ENCODE results near the gene ADGRG6. TPM values are rescaled to one million over a fixed set of nuclear protein-coding genes. Genes with fewer than 3 reads are reported as not detected.

ADGRG6 gene
- total RNA-seq, 1 experiment from 2014 or later = 3.0 TPM

- Histone ChIP-seq H3K27me3 (no peaks in the 10 kb centered on the region), H3K4me1 (no peaks in the 10 kb centered on the region), H3K4me3 (no peak overlapping the region), H3K36me3 (no peaks in the 10 kb centered on the region), H3K27ac (no peak overlapping the region), H3K9me3 (replicated peaks) (no peaks in the 10 kb centered on the region)
- DNase-seq = no peak
These were observed 102.9 kb downstream of the ADGRG6 start for GRCh38 chr6:142404751-142405150.

- H3K27me3 ChIP-seq = no peaks in the 10 kb centered on the region
- DNase-seq = no peak
- H3K9me3 ChIP-seq (replicated peaks) = no peaks in the 10 kb centered on the region
- no peak overlapping the region for H3K4me3 ChIP-seq
- no peaks in the 10 kb centered on the region for H3K4me1 ChIP-seq
- no peaks in the 10 kb centered on the region for H3K36me3 ChIP-seq
- no peak overlapping the region for H3K27ac ChIP-seq
These were observed 104.3 kb downstream of the ADGRG6 start for GRCh38 chr6:142406131-142406530.

- Histone ChIP-seq H3K36me3 (no peaks in the 10 kb centered on the region), H3K9me3 (replicated peaks) (no peaks in the 10 kb centered on the region), H3K27me3 (no peaks in the 10 kb centered on the region), H3K4me1 (peaks cover 8% of the 10 kb centered on the region), H3K27ac (no peak overlapping the region), H3K4me3 (no peak overlapping the region)
- no peak for DNase-seq
These were observed 106.0 kb downstream of the ADGRG6 start for GRCh38 chr6:142407685-142408273.

GRCh38 chr6:142408409-142408808 lies 106.6 kb downstream of the ADGRG6 start:
- H3K27ac ChIP-seq = no peak overlapping the region

GRCh38 chr6:142409794-142410193 lies 108.0 kb downstream of the ADGRG6 start:
- Histone ChIP-seq H3K27ac (no peak overlapping the region), H3K27me3 (no peaks in the 10 kb centered on the region), H3K36me3 (no peaks in the 10 kb centered on the region), H3K9me3 (replicated peaks) (no peaks in the 10 kb centered on the region), H3K4me1 (peaks cover 23% of the 10 kb centered on the region), H3K4me3 (no peak overlapping the region)
- DNase-seq = no peak

More at GRCh38 chr6:142408409-142408808, 106.6 kb downstream of the ADGRG6 start:
- no peak overlapping the region for H3K4me3 ChIP-seq
- H3K9me3 ChIP-seq (replicated peaks) = no peaks in the 10 kb centered on the region
- DNase-seq = no peak
- peaks cover 14% of the 10 kb centered on the region for H3K4me1 ChIP-seq
- no peaks in the 10 kb centered on the region for H3K36me3 ChIP-seq
- H3K27me3 ChIP-seq = no peaks in the 10 kb centered on the region

- H3K36me3 ChIP-seq = no peaks in the 10 kb centered on the region
- no peak for DNase-seq
- peaks cover 28% of the 10 kb centered on the region for H3K4me1 ChIP-seq
These were observed 109.3 kb downstream of the ADGRG6 start for GRCh38 chr6:142411145-142411544.

GRCh38 chr6:142412241-142412640 lies 110.4 kb downstream of the ADGRG6 start:
- DNase-seq = no peak
- Histone ChIP-seq H3K27ac (peak overlapping the region; percentile 64), H3K36me3 (no peaks in the 10 kb centered on the region), H3K9me3 (replicated peaks) (no peaks in the 10 kb centered on the region), H3K4me1 (peaks cover 38% of the 10 kb centered on the region), H3K4me3 (no peak overlapping the region), H3K27me3 (no peaks in the 10 kb centered on the region)

More at GRCh38 chr6:142411145-142411544, 109.3 kb downstream of the ADGRG6 start:
- no peaks in the 10 kb centered on the region for H3K27me3 ChIP-seq
- H3K9me3 ChIP-seq (replicated peaks) = no peaks in the 10 kb centered on the region
- H3K4me3 ChIP-seq = no peak overlapping the region
- no peak overlapping the region for H3K27ac ChIP-seq

- peaks cover 39% of the 10 kb centered on the region for H3K4me1 ChIP-seq
- no peak overlapping the region for H3K4me3 ChIP-seq
- no peaks in the 10 kb centered on the region for H3K27me3 ChIP-seq
- H3K27ac ChIP-seq = peak overlapping the region; percentile 64
- H3K36me3 ChIP-seq = no peaks in the 10 kb centered on the region
- DNase-seq = no peak
- H3K9me3 ChIP-seq (replicated peaks) = no peaks in the 10 kb centered on the region
These were observed 110.9 kb downstream of the ADGRG6 start for GRCh38 chr6:142412658-142413057.

- no peak for DNase-seq
- Histone ChIP-seq H3K4me3 (no peak overlapping the region), H3K36me3 (no peaks in the 10 kb centered on the region)
These were observed 111.3 kb downstream of the ADGRG6 start for GRCh38 chr6:142413111-142413510.

GRCh38 chr6:142414462-142415250 lies 112.8 kb downstream of the ADGRG6 start:
- Histone ChIP-seq H3K9me3 (replicated peaks) (no peaks in the 10 kb centered on the region), H3K4me1 (peaks cover 39% of the 10 kb centered on the region), H3K27me3 (no peaks in the 10 kb centered on the region), H3K4me3 (no peak overlapping the region), H3K27ac (no peak overlapping the region), H3K36me3 (no peaks in the 10 kb centered on the region)
- DNase-seq = no peak

More at GRCh38 chr6:142413111-142413510, 111.3 kb downstream of the ADGRG6 start:
- peaks cover 39% of the 10 kb centered on the region for H3K4me1 ChIP-seq
- no peaks in the 10 kb centered on the region for H3K27me3 ChIP-seq
- peak overlapping the region; percentile 64 for H3K27ac ChIP-seq
- H3K9me3 ChIP-seq (replicated peaks) = no peaks in the 10 kb centered on the region

- Histone ChIP-seq H3K9me3 (replicated peaks) (no peaks in the 10 kb centered on the region), H3K4me1 (peaks cover 39% of the 10 kb centered on the region), H3K27ac (peak overlapping the region; percentile 50), H3K27me3 (no peaks in the 10 kb centered on the region), H3K4me3 (no peak overlapping the region), H3K36me3 (no peaks in the 10 kb centered on the region)
- DNase-seq = peak; percentile 66 to 76
These were observed 114.4 kb downstream of the ADGRG6 start for GRCh38 chr6:142416179-142416578.

GRCh38 chr6:142416686-142417085 lies 114.9 kb downstream of the ADGRG6 start:
- H3K36me3 ChIP-seq = no peaks in the 10 kb centered on the region
- H3K27me3 ChIP-seq = no peaks in the 10 kb centered on the region
- no peak overlapping the region for H3K4me3 ChIP-seq
- peak overlapping the region; percentile 50 for H3K27ac ChIP-seq
- no peak for DNase-seq
- no peaks in the 10 kb centered on the region for H3K9me3 ChIP-seq (replicated peaks)
- peaks cover 39% of the 10 kb centered on the region for H3K4me1 ChIP-seq

GRCh38 chr6:142417331-142417750 lies 115.5 kb downstream of the ADGRG6 start:
- no peak for DNase-seq
- no peaks in the 10 kb centered on the region for H3K36me3 ChIP-seq
- H3K4me3 ChIP-seq = no peak overlapping the region
- H3K27ac ChIP-seq = no peak overlapping the region
- H3K9me3 ChIP-seq (replicated peaks) = no peaks in the 10 kb centered on the region
- H3K27me3 ChIP-seq = no peaks in the 10 kb centered on the region
- peaks cover 36% of the 10 kb centered on the region for H3K4me1 ChIP-seq

GRCh38 chr6:142419071-142419470 lies 117.3 kb downstream of the ADGRG6 start:
- peaks cover 20% of the 10 kb centered on the region for H3K4me1 ChIP-seq
- DNase-seq = no peak

GRCh38 chr6:142420802-142421201 lies 119.0 kb downstream of the ADGRG6 start:
- H3K27me3 ChIP-seq = no peaks in the 10 kb centered on the region
- peaks cover 13% of the 10 kb centered on the region for H3K4me1 ChIP-seq
- no peaks in the 10 kb centered on the region for H3K9me3 ChIP-seq (replicated peaks)
- no peak overlapping the region for H3K4me3 ChIP-seq
- no peak for DNase-seq
- no peaks in the 10 kb centered on the region for H3K36me3 ChIP-seq
- no peak overlapping the region for H3K27ac ChIP-seq

More at GRCh38 chr6:142419071-142419470, 117.3 kb downstream of the ADGRG6 start:
- no peaks in the 10 kb centered on the region for H3K36me3 ChIP-seq
- no peaks in the 10 kb centered on the region for H3K9me3 ChIP-seq (replicated peaks)
- H3K4me3 ChIP-seq = no peak overlapping the region
- H3K27ac ChIP-seq = no peak overlapping the region
- no peaks in the 10 kb centered on the region for H3K27me3 ChIP-seq

All from SJCRH30 (cell line).